Measurements from ENCODE around the gene MYH7.

- TF ChIP-seq TEAD4 (CRISPR knock-in tag; IDR thresholded peaks at IDR 0.05) (no peak), CTCF (IDR thresholded peaks at IDR 0.05) (no peak), ZNF281 (CRISPR knock-in tag; IDR thresholded peaks at IDR 0.05) (no peak), SP1 (CRISPR knock-in tag; conservative IDR thresholded peaks at IDR 0.05) (no peak), E2F4 (CRISPR knock-in tag; IDR thresholded peaks at IDR 0.05; ENCODE audit: borderline replicate concordance, low read depth) (no peak), ZBTB21 (CRISPR knock-in tag; IDR thresholded peaks at IDR 0.05; ENCODE audit: borderline replicate concordance) (no peak), ZNF512 (CRISPR knock-in tag; IDR thresholded peaks at IDR 0.05; ENCODE audit: borderline replicate concordance) (no peak), ZNF138 (CRISPR knock-in tag; conservative IDR thresholded peaks at IDR 0.05) (no peak), CBFB (CRISPR knock-in tag; IDR thresholded peaks at IDR 0.05; ENCODE audit: low read depth) (no peak), CREM (CRISPR knock-in tag; IDR thresholded peaks at IDR 0.05) (no peak), MAX (CRISPR knock-in tag; IDR thresholded peaks at IDR 0.05) (no peak), NR1H2 (CRISPR knock-in tag; IDR thresholded peaks at IDR 0.05) (no peak)
- TF ChIP-seq, protein P1, sequence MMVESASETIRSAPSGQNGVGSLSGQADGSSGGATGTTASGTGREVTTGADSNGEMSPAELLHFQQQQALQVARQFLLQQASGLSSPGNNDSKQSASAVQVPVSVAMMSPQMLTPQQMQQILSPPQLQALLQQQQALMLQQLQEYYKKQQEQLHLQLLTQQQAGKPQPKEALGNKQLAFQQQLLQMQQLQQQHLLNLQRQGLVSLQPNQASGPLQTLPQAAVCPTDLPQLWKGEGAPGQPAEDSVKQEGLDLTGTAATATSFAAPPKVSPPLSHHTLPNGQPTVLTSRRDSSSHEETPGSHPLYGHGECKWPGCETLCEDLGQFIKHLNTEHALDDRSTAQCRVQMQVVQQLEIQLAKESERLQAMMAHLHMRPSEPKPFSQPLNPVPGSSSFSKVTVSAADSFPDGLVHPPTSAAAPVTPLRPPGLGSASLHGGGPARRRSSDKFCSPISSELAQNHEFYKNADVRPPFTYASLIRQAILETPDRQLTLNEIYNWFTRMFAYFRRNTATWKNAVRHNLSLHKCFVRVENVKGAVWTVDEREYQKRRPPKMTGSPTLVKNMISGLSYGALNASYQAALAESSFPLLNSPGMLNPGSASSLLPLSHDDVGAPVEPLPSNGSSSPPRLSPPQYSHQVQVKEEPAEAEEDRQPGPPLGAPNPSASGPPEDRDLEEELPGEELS (CRISPR knock-in tag; IDR thresholded peaks at IDR 0.05): no peak
Observed at GRCh38 chr14:23380976-23381375, 54.5 kb downstream of the MYH7 start.

All from WTC11 (cell line).